ENCODE data around the gene USP49.

GRCh38 chr6:41786451-41787218 lies 108.5 kb downstream of the USP49 start:
- TF ChIP-seq EZH2 (IDR thresholded peaks at IDR 0.05; ENCODE audit: borderline replicate concordance, low read depth, low read length, severe bottlenecking) = no peak
- TF ChIP-seq, protein P1, sequence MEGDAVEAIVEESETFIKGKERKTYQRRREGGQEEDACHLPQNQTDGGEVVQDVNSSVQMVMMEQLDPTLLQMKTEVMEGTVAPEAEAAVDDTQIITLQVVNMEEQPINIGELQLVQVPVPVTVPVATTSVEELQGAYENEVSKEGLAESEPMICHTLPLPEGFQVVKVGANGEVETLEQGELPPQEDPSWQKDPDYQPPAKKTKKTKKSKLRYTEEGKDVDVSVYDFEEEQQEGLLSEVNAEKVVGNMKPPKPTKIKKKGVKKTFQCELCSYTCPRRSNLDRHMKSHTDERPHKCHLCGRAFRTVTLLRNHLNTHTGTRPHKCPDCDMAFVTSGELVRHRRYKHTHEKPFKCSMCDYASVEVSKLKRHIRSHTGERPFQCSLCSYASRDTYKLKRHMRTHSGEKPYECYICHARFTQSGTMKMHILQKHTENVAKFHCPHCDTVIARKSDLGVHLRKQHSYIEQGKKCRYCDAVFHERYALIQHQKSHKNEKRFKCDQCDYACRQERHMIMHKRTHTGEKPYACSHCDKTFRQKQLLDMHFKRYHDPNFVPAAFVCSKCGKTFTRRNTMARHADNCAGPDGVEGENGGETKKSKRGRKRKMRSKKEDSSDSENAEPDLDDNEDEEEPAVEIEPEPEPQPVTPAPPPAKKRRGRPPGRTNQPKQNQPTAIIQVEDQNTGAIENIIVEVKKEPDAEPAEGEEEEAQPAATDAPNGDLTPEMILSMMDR (IDR thresholded peaks at IDR 0.05; ENCODE audit: borderline replicate concordance, extremely low read depth, low read length, poor library complexity, severe bottlenecking) = peak; percentile 85

All from DND-41 (cell line).